Breast epithelium (tissue), 4 donors: ENCODE measurements around the gene PRR14L. TPM values are rescaled to one million over a fixed set of nuclear protein-coding genes. Genes with fewer than 3 reads are reported as not detected.
"Not testable (repeated sequence)": the region's sequence is repeated elsewhere in the genome, so short reads cannot be mapped to it uniquely, and the experiment has no call there.

Experiments used
- DNase-seq, 2 donors: peaks; one replicate each; pipeline ENCODE4 v3.0.0-alpha.2; 2019; ENCODE audit warnings: low spot score in 2 of 2
- H3K27ac ChIP-seq, 2 donors: fragments of 200-600 bp; sonication (generic) in 1 of 2; one replicate each; pipeline ENCODE4 v1.5.1; 2016 to 2019; ENCODE audit warnings: mild to moderate bottlenecking in 1 of 2
- H3K27me3 ChIP-seq, 2 donors: fragments of 200-600 bp; sonication (generic) in 1 of 2; one replicate each; pipeline versions ENCODE4 v1.5.1 to v1.6.0; 2017 to 2019; ENCODE audit warnings: control low read depth in 1 of 2, mild to moderate bottlenecking in 1 of 2
- H3K36me3 ChIP-seq: fragments of 200-600 bp; one replicate; pipeline ENCODE4 v1.5.1; 2019
- H3K4me1 ChIP-seq, 2 donors: fragments of 200-600 bp; sonication (generic); one replicate each; pipeline ENCODE4 v1.5.1; 2016 to 2019; ENCODE audit warnings: control low read depth in 1 of 2
- H3K4me3 ChIP-seq, 3 donors: fragments of 200-600 bp; sonication (generic); 1 replicate in 2 of 3; 2 replicates in 1 of 3; pipeline ENCODE4 v1.5.1; 2016 to 2019; ENCODE audit warnings: mild to moderate bottlenecking in 3 of 3, moderate library complexity in 2 of 3
- H3K9me3 ChIP-seq, 2 donors: fragments of 200-600 bp; sonication (generic) in 1 of 2; one replicate each; pipeline ENCODE4 v1.5.1; 2016 to 2019; ENCODE audit warnings: control low read depth in 1 of 2
- POLR2A ChIP-seq: fragments of 450-650 bp; IDR thresholded peaks from one replicate; pipeline ENCODE4 v1.6.1; 2016; ENCODE audit warnings: antibody characterized with exemption, mild to moderate bottlenecking, moderate library complexity
- POLR2AphosphoS5 ChIP-seq, 3 donors: sonication (generic); formaldehyde crosslinking; IDR thresholded peaks; one replicate each; pipeline ENCODE4 v1.6.1; 2017; ENCODE audit warnings: antibody characterized with exemption in 3 of 3
- intact Hi-C: fragments of 100-400 bp; cut with DNase I; formaldehyde crosslinking; loops from one replicate; pipeline ENCODE4 v1.15.1; 2023; ENCODE audit warnings: low total_unique reads
- total RNA-seq, 3 donors: library from RNA; depleted of rRNA; stranded (reverse); fragments of >200 nt; gene quantifications; one replicate each; pipeline ENCODE4 v1.1.0, GENCODE V29; 2016
- TF ChIP-seq, protein P1 (sequence below), 3 donors: fragments of 450-650 bp; IDR thresholded peaks; one replicate each; pipeline ENCODE4 v1.5.1; 2016 to 2017; ENCODE audit warnings: antibody characterized with exemption in 3 of 3, mild to moderate bottlenecking in 3 of 3, moderate library complexity in 3 of 3

Gene PRR14L
- total RNA-seq, 3 donors from 2014 or later = 24.9 to 31.3 (median 27.5) TPM

DNA sequence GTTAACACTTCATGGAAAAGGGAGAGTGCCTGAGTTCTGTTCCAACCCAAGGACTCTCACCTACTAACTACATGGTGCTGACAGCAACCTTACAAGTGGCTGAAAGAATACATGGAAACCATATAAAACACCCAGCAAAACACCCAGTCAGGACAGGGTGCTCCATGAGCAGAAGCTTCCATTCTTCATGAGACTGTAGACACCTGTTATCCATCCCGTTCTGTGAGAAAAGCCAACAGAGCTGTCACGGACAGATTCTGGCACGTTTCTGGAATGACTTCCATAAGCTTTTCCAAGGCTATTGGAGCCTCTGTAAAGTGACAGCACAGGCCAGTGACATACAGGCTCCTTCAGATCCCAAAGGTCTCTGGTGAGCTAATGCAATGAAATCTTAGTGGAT is 23.2 kb downstream of the PRR14L start:
- no peaks in the 10 kb centered on the region for H3K36me3 ChIP-seq

DNA sequence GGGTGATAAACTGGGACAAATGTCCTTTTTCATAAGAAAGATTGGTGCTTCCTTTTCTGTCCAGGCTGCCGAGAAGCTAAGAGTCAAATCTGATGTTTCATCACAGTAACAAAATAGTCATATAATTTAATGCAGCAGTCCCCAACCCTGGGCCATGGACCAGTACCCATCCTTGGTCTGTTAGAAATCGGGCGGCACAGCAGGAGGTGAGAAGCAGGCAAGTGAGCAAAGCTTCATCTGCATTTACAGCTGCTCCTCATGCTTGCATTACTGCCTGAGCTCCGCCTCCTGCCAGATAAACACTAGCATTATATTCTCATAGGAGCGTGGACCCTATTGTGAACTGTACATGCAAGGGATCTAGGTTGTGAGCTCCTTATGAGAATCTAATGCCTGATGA is 26.2 kb downstream of the PRR14L start:
- Histone ChIP-seq H3K4me1 (no peaks in the 10 kb centered on the region), H3K4me3 (no peak overlapping the region), H3K9me3 (no peaks in the 10 kb centered on the region), H3K27ac (no peak overlapping the region), H3K27me3 (no peaks in the 10 kb centered on the region), H3K36me3 (no peaks in the 10 kb centered on the region)
- TF ChIP-seq POLR2AphosphoS5 (IDR thresholded peaks at IDR 0.05) (no peak), POLR2A (no peak)
- TF ChIP-seq, protein P1, sequence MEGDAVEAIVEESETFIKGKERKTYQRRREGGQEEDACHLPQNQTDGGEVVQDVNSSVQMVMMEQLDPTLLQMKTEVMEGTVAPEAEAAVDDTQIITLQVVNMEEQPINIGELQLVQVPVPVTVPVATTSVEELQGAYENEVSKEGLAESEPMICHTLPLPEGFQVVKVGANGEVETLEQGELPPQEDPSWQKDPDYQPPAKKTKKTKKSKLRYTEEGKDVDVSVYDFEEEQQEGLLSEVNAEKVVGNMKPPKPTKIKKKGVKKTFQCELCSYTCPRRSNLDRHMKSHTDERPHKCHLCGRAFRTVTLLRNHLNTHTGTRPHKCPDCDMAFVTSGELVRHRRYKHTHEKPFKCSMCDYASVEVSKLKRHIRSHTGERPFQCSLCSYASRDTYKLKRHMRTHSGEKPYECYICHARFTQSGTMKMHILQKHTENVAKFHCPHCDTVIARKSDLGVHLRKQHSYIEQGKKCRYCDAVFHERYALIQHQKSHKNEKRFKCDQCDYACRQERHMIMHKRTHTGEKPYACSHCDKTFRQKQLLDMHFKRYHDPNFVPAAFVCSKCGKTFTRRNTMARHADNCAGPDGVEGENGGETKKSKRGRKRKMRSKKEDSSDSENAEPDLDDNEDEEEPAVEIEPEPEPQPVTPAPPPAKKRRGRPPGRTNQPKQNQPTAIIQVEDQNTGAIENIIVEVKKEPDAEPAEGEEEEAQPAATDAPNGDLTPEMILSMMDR (IDR thresholded peaks at IDR 0.05) = no peak
- intact Hi-C loops = no loop called here
- no peak for DNase-seq

More for the DNA sequence above, 23.2 kb downstream of the PRR14L start:
- Histone ChIP-seq H3K4me1 (no peaks in the 10 kb centered on the region), H3K9me3 (no peaks in the 10 kb centered on the region), H3K4me3 (no peak overlapping the region), H3K27me3 (no peaks in the 10 kb centered on the region), H3K27ac (no peak overlapping the region)
- intact Hi-C loops = no loop called here
- DNase-seq = no peak
- TF ChIP-seq, protein P1 (IDR thresholded peaks at IDR 0.05) = no peak
- no peak for TF ChIP-seq POLR2A
- no peak for TF ChIP-seq POLR2AphosphoS5 (IDR thresholded peaks at IDR 0.05)

DNA sequence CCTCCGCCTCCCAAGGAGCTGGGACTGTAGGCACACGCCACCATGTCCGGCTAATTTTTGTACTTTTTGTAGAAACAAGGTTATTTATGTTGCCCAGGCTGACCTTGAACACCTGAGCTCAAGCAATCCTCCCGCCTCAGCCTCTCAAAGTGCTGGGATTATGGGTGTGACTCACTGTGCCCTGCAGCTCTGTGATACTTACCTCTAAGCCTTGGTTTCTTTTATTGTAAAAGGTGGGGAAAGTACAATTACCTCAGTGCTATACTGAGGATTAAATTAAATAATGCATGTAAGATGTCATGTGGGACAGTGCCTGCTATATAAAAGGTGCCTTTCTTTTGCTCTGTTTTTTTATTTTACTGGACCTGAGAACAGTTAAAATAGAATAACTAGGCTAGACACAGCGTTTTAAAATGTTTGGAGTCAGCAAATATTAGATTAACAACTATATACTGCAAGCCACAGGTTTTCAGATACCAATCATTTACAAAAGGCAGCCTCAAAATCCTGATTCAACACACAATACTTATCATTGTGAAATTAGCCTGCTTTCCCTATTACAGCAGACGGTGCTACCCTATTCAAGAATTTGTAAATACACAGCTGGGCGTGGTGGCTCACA is 30.0 kb downstream of the PRR14L start:
- intact Hi-C loops = no loop called here

DNA sequence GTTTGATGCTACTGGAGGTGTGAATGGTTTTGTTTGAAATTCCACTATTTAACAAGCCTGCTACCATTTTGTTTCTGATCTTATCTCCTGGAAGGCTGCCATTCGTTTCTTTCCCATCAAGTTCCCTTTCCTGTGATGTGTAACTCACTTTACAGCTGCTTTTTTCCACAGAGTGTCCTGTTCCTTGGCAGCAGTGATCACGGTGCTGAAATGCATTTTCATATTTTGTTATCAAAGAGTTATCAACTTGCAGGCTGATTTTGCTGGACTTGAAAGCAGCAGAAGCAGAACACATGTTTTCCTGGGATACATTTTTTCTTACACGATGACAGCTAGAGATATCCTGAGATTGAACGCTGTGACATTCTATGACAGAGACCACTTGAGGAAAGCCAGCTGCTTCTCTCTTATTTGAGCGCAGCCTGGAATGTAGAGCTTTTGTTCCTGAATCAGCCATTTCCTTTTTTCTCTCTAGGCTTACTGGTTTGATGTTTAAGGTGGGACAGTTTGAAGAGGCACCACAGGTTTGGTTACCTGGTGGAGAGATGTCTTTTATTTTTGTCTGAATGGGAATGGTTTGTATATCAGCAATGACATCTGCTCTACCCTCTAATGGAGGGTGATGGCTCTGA is 34.7 kb downstream of the PRR14L start:
- Histone ChIP-seq H3K27me3 (no peaks in the 10 kb centered on the region), H3K4me1 (no peaks in the 10 kb centered on the region), H3K27ac (no peak overlapping the region), H3K9me3 (no peaks in the 10 kb centered on the region), H3K36me3 (no peaks in the 10 kb centered on the region), H3K4me3 (no peak overlapping the region)
- TF ChIP-seq POLR2A = no peak
- no peak for TF ChIP-seq POLR2AphosphoS5 (IDR thresholded peaks at IDR 0.05)
- TF ChIP-seq, protein P1 (IDR thresholded peaks at IDR 0.05) = no peak
- intact Hi-C loops = no loop called here
- DNase-seq = no peak

More for the DNA sequence above, 30.0 kb downstream of the PRR14L start:
- TF ChIP-seq POLR2AphosphoS5 (IDR thresholded peaks at IDR 0.05) = no peak
- TF ChIP-seq, protein P1 (IDR thresholded peaks at IDR 0.05) = no peak
- no peak for TF ChIP-seq POLR2A
- H3K4me3 ChIP-seq = no peak overlapping the region
- no peak overlapping the region for H3K27ac ChIP-seq
- no peak for DNase-seq
- no peaks in the 10 kb centered on the region for H3K36me3 ChIP-seq
- no peaks in the 10 kb centered on the region for H3K27me3 ChIP-seq
- no peaks in the 10 kb centered on the region for H3K4me1 ChIP-seq
- H3K9me3 ChIP-seq = no peaks in the 10 kb centered on the region

DNA sequence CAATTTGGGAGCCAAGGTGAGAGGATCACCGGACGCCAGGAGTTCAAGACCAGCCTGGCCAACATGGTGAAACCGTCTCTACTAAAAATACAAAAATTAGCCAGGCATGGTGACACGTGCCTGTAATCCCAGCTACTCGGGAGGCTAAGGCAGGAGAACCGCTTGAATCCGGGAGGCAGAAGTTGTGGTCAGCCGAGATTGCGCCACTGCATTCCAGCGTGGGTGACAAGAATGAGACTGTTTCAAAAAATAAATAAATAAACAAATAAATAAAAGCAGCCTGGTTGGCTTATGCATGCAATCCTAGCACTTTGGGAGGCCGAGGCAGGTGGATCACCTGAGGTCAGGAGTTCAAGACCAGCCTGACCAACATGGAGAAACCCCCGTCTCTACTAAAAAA is 38.7 kb downstream of the PRR14L start:
- intact Hi-C loops, H3K36me3 ChIP-seq: not testable (repeated sequence)

More for the DNA sequence above, 38.7 kb downstream of the PRR14L start:
- H3K4me3 ChIP-seq, H3K9me3 ChIP-seq, H3K27ac ChIP-seq, DNase-seq, H3K27me3 ChIP-seq, H3K4me1 ChIP-seq: not testable (repeated sequence)
